MV-4-11 (cell line): ENCODE measurements around the gene TMEM150B.

ENCODE experiments used
- DNase-seq: peaks from one replicate; lab custom pipeline; 2025; lab: John Stamatoyannopoulos, UW

The TMEM150B gene

DNA sequence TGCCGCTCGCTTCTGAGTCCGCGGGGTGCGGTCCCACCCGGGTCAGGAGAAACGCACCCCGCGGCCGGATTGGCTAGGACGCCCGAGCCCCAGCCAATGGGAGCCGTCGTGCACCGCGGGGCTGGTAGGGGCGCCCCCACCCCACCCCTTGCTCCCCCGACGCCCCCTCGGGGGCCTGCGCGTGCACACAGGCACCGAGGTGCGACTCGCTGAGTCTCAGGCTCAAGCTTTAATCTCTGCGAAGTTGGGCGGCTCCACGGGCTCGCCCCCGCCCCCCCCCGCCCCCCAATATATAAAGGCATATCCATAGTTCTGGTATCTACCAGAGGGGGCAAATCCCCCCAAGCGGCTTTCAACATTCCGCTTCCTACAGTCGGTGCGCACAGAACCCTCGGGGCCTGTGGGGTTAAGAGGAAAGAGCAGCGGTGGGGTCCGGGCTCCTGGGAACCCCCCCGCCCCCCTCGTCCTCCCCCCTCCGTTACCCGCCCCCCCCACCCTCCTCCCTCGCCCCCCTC lies 29.6 kb upstream of the TMEM150B start, which contains the start of gene COX6B2:
TSS of gene COX6B2 (minus strand) at position 22 of the 515 bp plus-strand sequence. CDS start 198 bp downstream, outside the sequence.
- DNase-seq: no peak

- peak; percentile 67 for DNase-seq
Observed at GRCh38 chr19:55353803-55354697, 28.9 kb upstream of the TMEM150B start.

- no peak for DNase-seq
Observed at GRCh38 chr19:55353356-55353802, 28.2 kb upstream of the TMEM150B start.

DNA sequence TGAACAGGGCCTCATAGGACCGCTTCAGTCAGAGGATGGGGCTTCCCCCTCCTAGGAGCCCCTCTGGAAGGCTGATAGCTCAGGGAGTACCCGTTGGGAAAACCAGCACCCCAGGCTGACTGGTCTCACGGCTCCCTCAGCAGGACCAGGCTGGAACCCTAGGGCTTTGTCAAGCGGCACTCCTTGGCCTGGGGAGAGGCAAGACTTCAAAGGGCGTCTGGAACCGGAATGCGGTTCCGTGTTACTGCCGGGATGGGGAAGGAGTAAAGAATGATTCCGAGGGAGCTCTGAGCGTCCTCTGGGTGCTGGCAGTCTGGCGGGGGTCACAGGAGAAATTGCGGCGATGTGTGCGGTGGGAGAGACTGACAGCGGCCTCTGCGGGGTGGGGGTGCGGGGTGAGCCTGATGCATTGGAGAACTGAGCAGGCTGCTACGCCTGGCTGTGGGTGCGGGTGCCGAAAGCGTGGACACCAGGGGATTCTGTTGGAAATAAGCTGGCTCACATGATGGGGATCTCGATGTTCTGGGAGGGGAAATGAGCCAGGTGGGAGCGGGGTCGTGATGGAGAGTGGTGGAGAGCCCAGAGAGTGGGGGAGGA lies 27.5 kb upstream of the TMEM150B start:
- no peak for DNase-seq

DNA sequence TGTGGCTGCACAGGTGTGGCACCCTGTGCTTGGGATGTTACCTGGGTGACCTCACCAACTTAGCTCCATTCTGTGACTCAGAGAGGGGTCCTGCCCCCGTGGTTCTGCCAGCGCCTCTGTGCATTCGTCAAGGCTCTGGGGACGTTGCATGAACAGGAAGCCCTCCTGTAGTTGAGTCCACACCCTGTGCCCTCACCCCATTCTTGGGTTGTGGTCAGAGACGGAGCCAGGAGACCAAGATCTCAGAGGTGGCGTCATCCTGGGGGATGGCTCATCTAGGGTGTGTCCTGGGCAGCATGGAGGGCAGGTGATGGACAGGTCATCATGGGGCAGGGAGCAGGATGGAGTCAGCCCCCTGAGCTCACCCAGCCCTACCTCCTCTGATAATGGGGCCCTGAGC lies 26.9 kb upstream of the TMEM150B start:
- no peak for DNase-seq

GRCh38 chr19:55350620-55351315 lies 25.6 kb upstream of the TMEM150B start:
- DNase-seq: no peak

GRCh38 chr19:55348317-55349034 lies 23.3 kb upstream of the TMEM150B start:
- no peak for DNase-seq

DNA sequence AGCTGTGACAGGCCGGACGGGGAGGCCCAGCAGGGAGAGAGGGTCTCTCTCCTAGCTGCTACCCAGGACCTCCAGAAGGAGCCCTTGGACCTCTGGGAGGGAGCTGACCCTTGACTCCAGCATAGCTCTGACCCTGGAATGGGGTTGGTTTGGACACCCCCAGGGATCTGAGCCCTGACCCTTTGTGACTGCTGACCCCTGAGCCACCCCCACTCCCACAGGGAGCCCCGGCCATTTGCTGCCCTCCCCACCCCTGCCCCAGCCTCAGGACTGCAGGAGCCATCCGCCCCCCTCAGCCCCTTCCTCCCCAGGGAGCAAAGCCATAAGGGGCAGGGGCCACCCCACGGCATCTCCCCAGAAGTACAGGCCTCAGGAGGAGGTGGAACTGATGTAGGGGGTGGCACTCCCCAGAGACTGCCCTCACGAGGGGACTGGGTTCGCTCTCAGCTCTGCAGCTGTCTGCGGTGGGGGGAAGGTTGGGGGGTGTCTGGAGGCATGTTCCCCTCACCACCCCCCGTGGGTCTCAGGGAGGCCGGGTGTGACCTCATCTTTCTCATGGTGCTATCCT lies 22.4 kb upstream of the TMEM150B start:
- no peak for DNase-seq

- DNase-seq: no peak
Observed at GRCh38 chr19:55346725-55347441, 21.7 kb upstream of the TMEM150B start.

GRCh38 chr19:55345818-55346724 lies 20.9 kb upstream of the TMEM150B start:
- DNase-seq: no peak

- no peak for DNase-seq
Observed at GRCh38 chr19:55345101-55345817, 20.1 kb upstream of the TMEM150B start.

DNA sequence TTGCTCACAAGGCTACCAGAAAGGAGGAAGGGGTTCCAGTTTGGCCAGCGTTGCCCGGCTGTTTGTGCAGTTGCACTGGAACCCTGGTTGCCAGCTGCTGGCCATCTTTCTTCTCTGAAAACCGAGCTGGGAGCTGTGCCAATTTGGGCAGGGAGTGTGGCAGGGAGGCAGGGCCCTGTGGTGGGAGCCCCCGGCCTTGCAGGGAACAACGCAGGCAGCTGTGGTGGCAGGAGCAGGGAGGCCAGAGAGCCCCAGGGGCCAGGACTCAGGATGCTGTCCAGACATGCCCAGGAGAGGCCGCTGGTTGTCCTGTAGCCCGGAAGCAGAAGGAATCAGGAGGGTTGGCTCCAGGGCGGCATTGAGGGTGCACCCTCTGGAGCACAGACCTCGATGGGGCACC lies 19.3 kb upstream of the TMEM150B start:
- DNase-seq: no peak

DNA sequence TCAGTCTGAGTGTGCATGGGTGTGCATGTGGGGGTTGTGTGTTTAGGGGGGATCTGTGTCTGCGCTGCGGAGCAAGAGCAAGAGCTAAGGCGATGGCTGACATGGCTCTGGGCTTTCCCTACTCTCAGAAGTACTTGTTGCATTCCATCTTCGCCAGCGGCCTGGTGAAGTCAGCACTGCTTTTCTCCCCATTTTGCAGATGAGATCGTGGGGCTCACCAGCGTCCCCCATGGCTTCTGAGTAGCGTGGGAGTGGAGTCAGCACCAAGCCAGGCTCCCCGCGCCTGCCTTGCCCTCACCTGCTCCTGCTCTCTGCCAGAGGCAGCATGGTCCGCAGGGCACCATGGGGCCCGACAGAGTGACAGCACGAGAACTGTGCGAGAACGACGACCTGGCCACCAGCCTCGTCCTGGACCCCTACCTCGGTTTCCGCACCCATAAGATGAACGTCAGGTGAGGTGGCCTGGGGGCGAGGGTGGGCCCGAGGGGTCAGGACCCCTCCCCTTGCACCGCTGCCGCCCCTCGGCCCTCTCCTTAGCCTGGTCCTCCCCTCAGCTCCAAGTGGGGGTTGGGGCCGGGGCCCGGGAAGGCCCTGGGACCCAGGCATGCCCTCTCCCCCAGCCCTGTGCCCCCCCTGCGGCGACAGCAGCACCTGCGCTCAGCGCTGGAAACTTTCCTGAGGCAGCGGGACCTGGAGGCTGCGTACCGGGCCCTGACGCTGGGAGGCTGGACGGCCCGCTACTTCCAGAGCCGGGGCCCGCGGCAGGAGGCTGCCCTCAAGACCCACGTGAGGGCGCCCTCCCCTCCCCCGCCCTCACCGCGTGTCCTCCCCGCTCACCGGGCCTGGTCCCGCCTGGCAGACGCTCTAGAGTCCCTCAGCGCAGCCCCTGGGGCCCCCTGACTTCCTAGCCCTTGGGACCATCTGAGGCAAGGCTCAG lies 16.7 kb upstream of the TMEM150B start:
- DNase-seq: no peak

- DNase-seq: peak; percentile 52
Observed at GRCh38 chr19:55341171-55341588, 16.0 kb upstream of the TMEM150B start.

- no peak for DNase-seq
Observed at GRCh38 chr19:55340784-55341147, 15.6 kb upstream of the TMEM150B start.

- DNase-seq: no peak
Observed at GRCh38 chr19:55339889-55340783, 15.0 kb upstream of the TMEM150B start.
